ENCODE results near the gene TECPR2.

GRCh38 chr14:102389246-102389645 is 26.5 kb downstream of the TECPR2 start:
- no peak for TF ChIP-seq SP1 (IDR thresholded peaks at IDR 0.05)
- no peak for TF ChIP-seq L3MBTL2 (conservative IDR thresholded peaks at IDR 0.05)
- no peak for TF ChIP-seq FOXM1 (IDR thresholded peaks at IDR 0.05; ENCODE audit: borderline replicate concordance)
- no peak for TF ChIP-seq FOXK2 (IDR thresholded peaks at IDR 0.05)
- TF ChIP-seq SUZ12 (IDR thresholded peaks at IDR 0.05) = no peak
- TF ChIP-seq FOXA1 (IDR thresholded peaks at IDR 0.05) = no peak
- TF ChIP-seq BHLHE40 (IDR thresholded peaks at IDR 0.05; ENCODE audit: borderline replicate concordance) = no peak

All from HEK293T (cell line).